ENCODE results near the gene GNAQ.

GNAQ gene

DNA sequence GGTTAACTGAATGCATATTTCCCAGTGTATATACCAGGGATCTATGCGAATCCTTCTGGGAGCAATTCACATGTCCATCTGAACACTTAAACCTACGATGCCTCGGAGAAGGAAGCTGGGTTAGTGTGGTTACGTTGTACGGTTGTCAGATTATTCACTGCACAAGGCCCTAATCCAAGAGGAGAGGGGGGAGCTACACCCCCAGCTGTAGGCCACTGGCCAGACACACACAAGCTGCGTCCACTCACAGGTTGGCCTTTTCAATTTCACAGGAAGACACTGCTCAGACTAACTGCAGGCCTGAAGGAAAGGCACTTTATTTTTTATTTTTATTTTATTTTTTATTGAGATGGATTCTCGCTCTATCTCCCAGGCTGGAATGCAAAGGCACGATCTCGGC, 199.0 kb downstream of the GNAQ start:
- no peak for DNase-seq (ENCODE audit: low read depth, low spot score)
- no peak overlapping the region for H3K27ac ChIP-seq

GRCh38 chr9:77831781-77832180, 199.8 kb downstream of the GNAQ start:
- no peak for DNase-seq (ENCODE audit: low read depth, low spot score)
- no peak overlapping the region for H3K27ac ChIP-seq

GRCh38 chr9:77830618-77831285, 200.9 kb downstream of the GNAQ start:
- H3K27ac ChIP-seq: no peak overlapping the region
- DNase-seq (ENCODE audit: low read depth, low spot score): no peak

GRCh38 chr9:77829420-77829819, 202.2 kb downstream of the GNAQ start:
- no peak overlapping the region for H3K27ac ChIP-seq
- DNase-seq (ENCODE audit: low read depth, low spot score): no peak

- DNase-seq (ENCODE audit: low read depth, low spot score): no peak
- H3K27ac ChIP-seq: no peak overlapping the region
Observed at GRCh38 chr9:77827104-77827784, 204.4 kb downstream of the GNAQ start.

- no peak for DNase-seq (ENCODE audit: low read depth, low spot score)
- no peak overlapping the region for H3K27ac ChIP-seq
Observed at GRCh38 chr9:77826621-77827020, 205.0 kb downstream of the GNAQ start.

- H3K27ac ChIP-seq: no peak overlapping the region
Observed at GRCh38 chr9:77826116-77826515, 205.5 kb downstream of the GNAQ start.

DNA sequence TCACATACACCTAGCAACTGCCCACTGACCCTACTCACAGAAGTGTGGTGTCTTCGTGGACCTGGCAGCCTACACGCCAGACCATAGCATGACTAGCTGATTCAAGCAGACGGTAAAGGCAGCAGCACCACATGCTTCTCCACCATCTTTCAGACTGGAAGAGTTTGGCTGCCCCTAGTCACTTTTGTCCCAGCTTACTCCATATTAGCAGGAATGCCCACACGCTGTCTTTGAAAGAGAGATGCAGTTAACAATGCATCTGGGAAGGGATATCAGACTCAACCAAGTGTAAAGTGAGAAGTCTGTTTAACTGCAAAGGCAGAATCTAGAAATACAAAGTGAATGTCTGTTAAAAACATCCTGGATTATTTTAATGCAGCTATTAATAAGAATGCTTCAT, 206.2 kb downstream of the GNAQ start:
- no peak overlapping the region for H3K27ac ChIP-seq
- no peak for DNase-seq (ENCODE audit: low read depth, low spot score)

More at GRCh38 chr9:77826116-77826515, 205.5 kb downstream of the GNAQ start:
- DNase-seq (ENCODE audit: low read depth, low spot score): no peak

DNA sequence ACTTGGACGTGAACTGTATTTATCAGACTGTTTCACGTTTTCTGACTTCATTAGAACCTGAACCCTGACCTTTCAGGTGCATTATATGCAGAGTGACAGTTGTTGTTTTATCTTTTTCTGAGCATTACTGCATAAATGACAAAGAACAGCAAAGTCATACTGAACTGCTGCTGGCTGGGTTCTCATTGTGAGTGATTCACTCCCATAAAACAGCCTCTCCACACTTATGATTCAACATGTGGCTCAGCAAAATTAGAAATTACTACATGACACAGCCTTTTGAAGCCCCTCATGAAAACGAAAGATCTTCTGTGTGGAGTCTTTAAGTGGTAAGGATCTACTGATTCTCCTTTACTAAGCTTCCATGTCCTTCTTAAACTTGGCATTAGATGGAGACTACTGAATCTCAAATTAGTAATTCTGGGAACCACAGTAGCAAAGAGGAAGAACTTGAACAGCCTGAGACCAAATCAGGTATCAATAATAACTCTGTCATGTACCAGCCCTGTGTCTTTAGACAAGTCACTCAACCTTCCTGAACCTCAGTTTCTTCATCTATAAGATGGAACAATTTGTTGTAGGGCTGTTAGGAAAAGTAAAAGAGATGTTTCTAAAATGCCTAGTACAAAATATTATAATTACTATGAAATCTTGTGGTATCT, 211.2 kb downstream of the GNAQ start:
- peak; percentile 26 for DNase-seq (ENCODE audit: low read depth, low spot score)
- H3K27ac ChIP-seq: peak overlapping the region; percentile 41

DNA sequence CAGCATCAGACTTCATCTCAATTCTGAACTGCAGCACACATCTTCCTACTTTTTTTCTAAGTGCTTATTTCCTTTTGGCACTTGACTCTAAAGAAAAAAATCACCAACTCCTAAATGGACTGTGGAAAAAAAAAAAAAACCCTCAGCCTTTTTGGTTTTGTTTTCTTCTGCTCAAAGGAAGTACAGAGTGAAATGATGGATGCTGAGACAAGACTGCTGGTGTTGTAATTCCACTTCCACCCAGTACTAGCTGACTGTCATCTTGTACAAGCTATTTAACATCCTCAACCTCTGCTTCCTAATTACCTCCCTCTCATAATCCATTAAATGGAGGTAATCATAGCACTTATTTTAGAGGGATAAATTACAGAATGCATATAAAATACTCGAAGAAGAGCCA, 212.0 kb downstream of the GNAQ start:
- H3K27ac ChIP-seq: no peak overlapping the region
- DNase-seq (ENCODE audit: low read depth, low spot score): no peak

DNA sequence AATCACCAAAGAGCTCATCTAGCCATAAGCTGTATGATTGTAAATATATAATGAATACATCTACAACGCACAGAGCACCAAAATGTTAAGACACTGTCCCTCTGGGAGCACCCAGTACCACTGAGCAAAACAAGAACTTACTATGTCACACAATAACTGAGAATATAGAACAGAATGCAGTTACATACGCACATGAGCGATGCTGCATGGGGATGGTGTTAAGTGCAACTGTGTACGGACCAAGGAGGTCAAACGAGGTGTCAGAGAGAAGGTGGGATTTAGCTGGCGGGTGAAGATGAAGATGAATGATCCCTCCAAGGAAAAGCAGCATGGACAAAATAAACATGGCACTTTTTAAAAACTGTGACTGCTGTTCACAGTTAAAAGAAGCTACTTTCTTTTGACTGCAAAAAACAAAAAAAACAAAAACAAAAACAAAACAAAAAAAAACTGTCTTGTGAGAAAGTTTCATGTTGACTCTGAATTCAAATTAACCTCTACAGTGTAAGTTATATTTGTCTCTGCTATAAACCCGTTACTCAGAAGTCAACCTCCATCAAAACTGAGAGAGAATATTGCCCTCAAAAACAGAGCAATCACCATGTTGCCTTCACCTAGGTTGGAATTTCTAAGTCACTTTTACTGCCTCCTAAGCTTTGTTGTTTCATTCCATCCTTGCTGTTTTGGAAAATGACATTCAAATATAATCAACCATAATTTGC, 213.9 kb downstream of the GNAQ start:
- H3K27ac ChIP-seq: no peak overlapping the region
- no peak for DNase-seq (ENCODE audit: low read depth, low spot score)

- H3K27ac ChIP-seq: no peak overlapping the region
- DNase-seq (ENCODE audit: low read depth, low spot score): no peak
Observed at GRCh38 chr9:77816641-77817341, 214.8 kb downstream of the GNAQ start.

GRCh38 chr9:77815260-77815659, 216.4 kb downstream of the GNAQ start:
- no peak for DNase-seq (ENCODE audit: low read depth, low spot score)
- no peak overlapping the region for H3K27ac ChIP-seq

GRCh38 chr9:77811832-77812231, 219.8 kb downstream of the GNAQ start:
- no peak for DNase-seq (ENCODE audit: low read depth, low spot score)
- peak overlapping the region; percentile 21 for H3K27ac ChIP-seq

DNA sequence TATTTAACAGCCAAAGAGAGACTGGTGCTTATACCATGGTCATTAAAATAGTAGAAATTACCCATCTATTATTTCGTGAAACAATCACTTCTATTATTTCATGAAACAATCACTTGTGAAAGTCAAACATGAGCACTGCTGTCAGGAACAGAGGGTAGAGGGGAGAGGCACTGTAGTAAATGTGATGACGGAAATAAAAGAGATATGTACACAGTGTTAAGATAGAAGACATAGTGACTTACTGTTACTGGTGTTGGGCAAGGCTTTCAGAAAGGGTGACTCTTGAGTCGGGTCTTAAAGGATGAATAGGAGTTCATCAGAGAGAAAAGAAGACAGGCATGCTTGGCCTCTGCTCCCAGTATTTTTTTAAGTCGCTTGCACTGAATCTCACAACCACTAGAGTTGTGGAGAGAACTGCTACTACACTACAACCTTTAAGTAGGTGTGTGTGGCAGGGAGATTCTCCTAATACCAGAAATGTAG, 220.9 kb downstream of the GNAQ start:
- no peak overlapping the region for H3K27ac ChIP-seq
- DNase-seq (ENCODE audit: low read depth, low spot score): no peak

DNA sequence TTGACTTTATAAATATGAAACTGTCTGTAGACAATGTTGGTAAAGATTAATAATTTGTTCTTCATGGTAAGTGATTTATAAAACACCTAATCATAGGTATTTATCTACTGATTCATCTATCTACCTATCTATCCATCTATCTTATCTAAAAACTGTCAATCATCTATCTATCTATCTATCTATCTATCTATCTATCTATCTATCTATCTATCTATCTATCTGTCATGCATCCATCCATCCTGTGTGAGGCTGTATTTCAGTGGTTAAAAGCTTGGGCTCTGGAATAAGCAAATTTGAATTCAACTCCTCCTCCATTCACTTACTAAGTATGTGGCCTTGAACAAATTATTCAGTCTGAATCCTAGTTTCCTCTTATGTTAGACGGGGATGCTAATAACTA, 221.6 kb downstream of the GNAQ start:
- DNase-seq (ENCODE audit: low read depth, low spot score): no peak
- no peak overlapping the region for H3K27ac ChIP-seq

DNA sequence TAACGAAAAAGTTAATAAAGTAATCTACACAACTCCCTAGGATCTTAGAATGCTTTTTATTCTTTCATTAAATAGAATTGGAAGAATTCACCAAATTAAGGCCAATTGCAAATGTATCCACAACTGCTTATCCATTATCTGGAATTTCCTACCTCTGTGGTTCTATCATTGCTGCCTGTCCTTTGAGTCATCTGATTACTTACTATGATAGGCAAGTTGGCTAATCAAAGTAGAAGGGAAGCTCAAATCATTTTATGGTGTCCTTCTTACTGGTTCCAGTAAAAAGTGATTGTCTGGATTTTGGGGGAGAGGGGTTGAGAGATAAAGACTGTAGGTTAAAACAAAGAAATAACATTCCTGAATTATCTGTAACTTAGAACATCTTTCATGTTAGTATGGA, 222.1 kb downstream of the GNAQ start:
- H3K27ac ChIP-seq: peak overlapping the region; percentile 85

DNA sequence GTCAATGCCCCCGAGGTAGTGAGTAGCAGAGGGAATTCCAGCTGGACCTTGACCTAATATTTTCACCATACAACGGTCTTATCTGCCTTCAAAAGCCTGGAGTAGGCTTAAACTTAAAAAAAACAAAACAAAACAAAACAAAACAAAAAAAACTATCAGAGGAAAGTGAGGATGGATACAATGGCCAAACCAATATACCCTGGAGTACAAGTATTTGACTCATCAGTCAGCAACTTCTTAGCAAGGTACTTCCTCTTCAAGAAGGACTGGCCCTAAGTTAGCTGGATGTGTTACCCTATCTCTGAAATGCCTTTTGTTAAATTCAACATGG, 222.9 kb downstream of the GNAQ start:
- H3K27ac ChIP-seq: peak overlapping the region; percentile 85
- no peak for DNase-seq (ENCODE audit: low read depth, low spot score)

More for the DNA sequence above, 222.1 kb downstream of the GNAQ start:
- no peak for DNase-seq (ENCODE audit: low read depth, low spot score)

DNA sequence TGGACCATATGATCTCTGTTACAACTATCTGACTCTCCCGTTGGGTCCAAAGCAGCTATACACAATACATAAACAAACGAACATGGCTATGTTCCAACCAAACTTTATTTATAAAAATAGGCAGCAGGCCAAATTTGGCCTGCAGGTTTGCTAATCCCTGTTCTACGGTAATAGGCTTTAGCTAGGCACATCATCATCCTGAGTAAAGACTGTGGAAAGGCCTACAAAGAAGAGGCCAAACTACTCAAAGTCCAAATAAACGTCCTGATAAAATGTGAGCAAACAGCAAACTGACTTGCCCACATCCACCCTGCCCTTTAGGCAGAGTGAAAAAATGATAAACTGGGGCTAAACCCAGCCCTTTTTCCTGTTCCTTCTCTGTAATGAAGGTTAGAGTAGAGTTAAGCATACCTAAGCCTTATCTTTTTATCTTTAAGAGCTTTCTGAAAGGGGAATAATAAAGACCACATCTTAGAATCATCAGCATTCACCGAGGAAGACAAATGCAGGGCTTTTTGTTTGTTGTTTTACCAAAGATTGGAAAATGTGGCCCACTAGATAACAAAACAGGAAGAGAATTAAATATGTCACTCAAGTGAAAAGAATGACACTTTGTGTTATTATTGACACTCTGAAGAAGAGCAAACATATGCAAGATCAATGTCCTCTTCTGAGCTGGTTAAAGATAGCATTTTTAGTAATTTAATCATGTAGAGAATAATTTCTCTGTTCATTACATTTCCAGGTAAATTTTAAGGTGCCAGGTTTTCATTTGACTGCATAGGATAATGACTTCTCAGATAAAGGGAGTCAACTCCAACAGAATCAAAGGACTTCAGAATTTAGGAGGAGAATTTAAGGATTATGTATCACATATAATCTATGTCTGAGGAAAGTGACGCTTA, 223.5 kb downstream of the GNAQ start:
- H3K27ac ChIP-seq: peak overlapping the region; percentile 85
- no peak for DNase-seq (ENCODE audit: low read depth, low spot score)
